ENCODE measurements around the gene ZNF292. TPM values are rescaled to one million over a fixed set of nuclear protein-coding genes. Genes with fewer than 3 reads are reported as not detected.

The ZNF292 gene
- total and polyA plus RNA-seq, 2 donors (not counting 1 experiment from before 2014, with no cell fraction given): 14.3 to 23.6 TPM

- Histone ChIP-seq H3K27me3 (ENCODE audit: control insufficient read depth, insufficient read depth, low read length) (no peaks in the 10 kb centered on the region), H4K20me1 (ENCODE audit: control insufficient read depth, extremely low read depth, insufficient read depth, low read length) (no peaks in the 10 kb centered on the region), H3K4me2 (ENCODE audit: extremely low read depth, insufficient read depth, low read length) (no peak overlapping the region), H3K4me1 (ENCODE audit: control insufficient read depth, extremely low read depth, insufficient read depth, low read length) (no peaks in the 10 kb centered on the region), H3K4me3 (replicated peaks in 1 of 4; ENCODE audit: control extremely low read depth in 1 of 4, insufficient read depth in 1 of 4, low read depth in 3 of 4, low read length in 4 of 4) (no peak overlapping the region), H3K9me3 (ENCODE audit: control insufficient read depth, insufficient read depth, low read depth, low read length) (no peaks in the 10 kb centered on the region), H3K36me3 (ENCODE audit: control insufficient read depth, insufficient read depth, low read length) (peaks cover 2% of the 10 kb centered on the region), H3K27ac (ENCODE audit: insufficient read depth, low read length) (no peak overlapping the region), H3K9ac (ENCODE audit: insufficient read depth, low read length) (no peak overlapping the region), H3K79me2 (ENCODE audit: control insufficient read depth, insufficient read depth, low read length) (no peaks in the 10 kb centered on the region), H2AFZ (ENCODE audit: low read length) (no peak overlapping the region)
- TF ChIP-seq CTCF (conservative IDR thresholded peaks at IDR 0.05 in 1 of 2, IDR thresholded peaks at IDR 0.05 in 1 of 2; ENCODE audit: low read depth in 1 of 2, low read length in 2 of 2) (no peak), EZH2 (IDR thresholded peaks at IDR 0.05; ENCODE audit: low read length, missing control alignments) (no peak)
- no peak for DNase-seq (ENCODE audit: low read depth in 2 of 2)
Measured at GRCh38 chr6:87251725-87252124, 96.4 kb downstream of the ZNF292 start.

GRCh38 chr6:87257046-87257445, 101.7 kb downstream of the ZNF292 start:
- Histone ChIP-seq H3K79me2 (ENCODE audit: control insufficient read depth, insufficient read depth, low read length) (no peaks in the 10 kb centered on the region), H2AFZ (ENCODE audit: low read length) (no peak overlapping the region), H3K27me3 (ENCODE audit: control insufficient read depth, insufficient read depth, low read length) (no peaks in the 10 kb centered on the region), H3K4me3 (replicated peaks in 1 of 4; ENCODE audit: control extremely low read depth in 1 of 4, insufficient read depth in 1 of 4, low read depth in 3 of 4, low read length in 4 of 4) (no peak overlapping the region), H3K27ac (ENCODE audit: insufficient read depth, low read length) (no peak overlapping the region), H3K9ac (ENCODE audit: insufficient read depth, low read length) (no peak overlapping the region), H3K4me1 (ENCODE audit: control insufficient read depth, extremely low read depth, insufficient read depth, low read length) (no peaks in the 10 kb centered on the region), H3K36me3 (ENCODE audit: control insufficient read depth, insufficient read depth, low read length) (peaks cover 2% of the 10 kb centered on the region), H3K9me3 (ENCODE audit: control insufficient read depth, insufficient read depth, low read depth, low read length) (no peaks in the 10 kb centered on the region), H4K20me1 (ENCODE audit: control insufficient read depth, extremely low read depth, insufficient read depth, low read length) (no peaks in the 10 kb centered on the region), H3K4me2 (ENCODE audit: extremely low read depth, insufficient read depth, low read length) (no peak overlapping the region)
- TF ChIP-seq CTCF (conservative IDR thresholded peaks at IDR 0.05 in 1 of 2, IDR thresholded peaks at IDR 0.05 in 1 of 2; ENCODE audit: low read depth in 1 of 2, low read length in 2 of 2): no peak
- no peak for DNase-seq (ENCODE audit: low read depth in 2 of 2)

- Histone ChIP-seq H3K79me2 (ENCODE audit: control insufficient read depth, insufficient read depth, low read length) (no peaks in the 10 kb centered on the region), H3K4me1 (ENCODE audit: control insufficient read depth, extremely low read depth, insufficient read depth, low read length) (no peaks in the 10 kb centered on the region), H3K36me3 (ENCODE audit: control insufficient read depth, insufficient read depth, low read length) (peaks cover 2% of the 10 kb centered on the region), H3K9ac (ENCODE audit: insufficient read depth, low read length) (no peak overlapping the region), H3K9me3 (ENCODE audit: control insufficient read depth, insufficient read depth, low read depth, low read length) (no peaks in the 10 kb centered on the region), H3K4me2 (ENCODE audit: extremely low read depth, insufficient read depth, low read length) (no peak overlapping the region), H4K20me1 (ENCODE audit: control insufficient read depth, extremely low read depth, insufficient read depth, low read length) (no peaks in the 10 kb centered on the region), H3K27ac (ENCODE audit: insufficient read depth, low read length) (no peak overlapping the region), H2AFZ (ENCODE audit: low read length) (no peak overlapping the region), H3K27me3 (ENCODE audit: control insufficient read depth, insufficient read depth, low read length) (no peaks in the 10 kb centered on the region), H3K4me3 (replicated peaks in 1 of 4; ENCODE audit: control extremely low read depth in 1 of 4, insufficient read depth in 1 of 4, low read depth in 3 of 4, low read length in 4 of 4) (no peak overlapping the region)
- DNase-seq (ENCODE audit: low read depth in 2 of 2): no peak
- TF ChIP-seq CTCF (conservative IDR thresholded peaks at IDR 0.05 in 1 of 2, IDR thresholded peaks at IDR 0.05 in 1 of 2; ENCODE audit: low read depth in 1 of 2, low read length in 2 of 2) (no peak), EZH2 (IDR thresholded peaks at IDR 0.05; ENCODE audit: low read length, missing control alignments) (no peak)
Measured at GRCh38 chr6:87257565-87257964, 102.2 kb downstream of the ZNF292 start.
